GM19239 (cell line): ENCODE results near the gene CABLES1.

Experiments used
- DNase-seq: peaks from one replicate; pipeline ENCODE4 v3.0.0; 2011; ENCODE audit warnings: low spot score; ENCODE audit not compliant: insufficient read length
- FAIRE-seq: peaks from 2 replicates; lab custom pipeline; 2011; peaks lifted over from hg19 to GRCh38; lab: Jason Lieb, UNC

CABLES1 gene

DNA sequence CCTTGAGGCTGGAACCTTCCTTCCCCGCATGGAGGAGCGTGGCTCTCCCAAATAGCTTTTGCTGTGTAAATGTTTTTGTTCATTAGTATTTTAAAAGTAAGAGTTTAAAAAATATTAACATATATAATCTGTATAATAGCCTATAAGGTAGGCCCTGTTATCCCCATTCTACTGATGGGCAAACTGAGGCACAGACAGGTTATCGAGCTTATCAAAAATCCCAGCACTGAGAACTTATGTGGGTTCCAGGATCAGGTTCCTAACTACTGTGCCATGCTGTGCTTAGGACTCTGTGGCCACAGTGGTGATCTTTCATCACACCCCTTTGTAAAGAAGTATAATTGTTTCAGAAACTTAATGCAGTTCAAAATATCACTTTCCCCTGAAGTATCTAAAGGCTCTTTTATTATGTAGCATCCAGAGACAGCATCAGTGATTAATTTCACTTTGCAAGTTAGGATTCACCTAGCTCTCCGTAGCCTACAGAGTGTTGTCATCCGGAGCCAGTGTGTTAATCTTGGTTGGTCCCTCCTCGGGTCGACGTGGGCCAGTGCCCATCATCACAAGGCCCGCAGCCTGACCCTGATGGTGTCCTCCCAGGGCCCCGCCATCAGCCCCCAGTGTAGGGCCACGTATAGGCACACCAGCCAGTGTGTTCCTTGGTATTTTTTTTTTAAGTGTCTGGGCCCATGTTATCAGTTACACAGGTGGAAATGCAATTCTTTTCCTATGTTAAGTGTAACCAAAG, 28.7 kb downstream of the CABLES1 start:
- FAIRE-seq (no peak), DNase-seq (no peak)

DNA sequence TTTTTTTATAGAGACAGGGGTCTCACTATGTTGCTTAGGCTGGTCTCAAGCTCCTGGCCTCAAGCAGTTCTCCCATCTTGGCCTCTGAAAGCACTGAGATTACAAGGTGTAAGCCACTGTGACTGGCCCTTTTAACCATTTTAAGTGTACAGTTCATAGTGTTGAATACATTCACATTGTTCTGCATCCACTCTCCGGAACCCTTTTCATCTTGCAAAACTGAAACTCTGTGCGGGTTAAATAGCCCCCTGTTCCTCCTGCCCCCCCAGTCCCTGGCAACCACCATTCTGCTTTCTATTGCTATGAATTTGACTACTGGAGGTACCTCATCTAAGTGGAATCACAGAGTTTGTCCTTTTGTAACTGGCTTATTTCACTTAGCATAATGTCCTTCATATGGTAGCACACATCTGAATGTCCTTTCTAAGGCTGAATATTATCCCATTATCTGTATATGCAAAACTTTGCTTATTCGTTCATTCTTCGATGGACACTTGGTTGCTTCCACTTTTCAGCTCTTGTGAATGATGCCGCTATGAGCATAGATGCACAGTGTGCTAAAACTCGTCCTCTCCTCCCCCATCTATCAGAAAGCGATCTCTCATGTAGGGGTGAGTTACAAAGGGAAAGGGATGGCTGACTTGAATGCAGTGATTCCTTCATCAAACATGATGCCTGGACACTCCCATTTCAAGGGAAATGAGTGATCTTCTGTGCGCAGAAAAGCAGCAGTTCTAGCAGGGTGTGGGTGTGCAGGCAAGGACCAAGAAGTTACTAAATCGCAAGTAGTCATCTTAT, 30.2 kb downstream of the CABLES1 start:
- no peak for DNase-seq
- no peak for FAIRE-seq

DNA sequence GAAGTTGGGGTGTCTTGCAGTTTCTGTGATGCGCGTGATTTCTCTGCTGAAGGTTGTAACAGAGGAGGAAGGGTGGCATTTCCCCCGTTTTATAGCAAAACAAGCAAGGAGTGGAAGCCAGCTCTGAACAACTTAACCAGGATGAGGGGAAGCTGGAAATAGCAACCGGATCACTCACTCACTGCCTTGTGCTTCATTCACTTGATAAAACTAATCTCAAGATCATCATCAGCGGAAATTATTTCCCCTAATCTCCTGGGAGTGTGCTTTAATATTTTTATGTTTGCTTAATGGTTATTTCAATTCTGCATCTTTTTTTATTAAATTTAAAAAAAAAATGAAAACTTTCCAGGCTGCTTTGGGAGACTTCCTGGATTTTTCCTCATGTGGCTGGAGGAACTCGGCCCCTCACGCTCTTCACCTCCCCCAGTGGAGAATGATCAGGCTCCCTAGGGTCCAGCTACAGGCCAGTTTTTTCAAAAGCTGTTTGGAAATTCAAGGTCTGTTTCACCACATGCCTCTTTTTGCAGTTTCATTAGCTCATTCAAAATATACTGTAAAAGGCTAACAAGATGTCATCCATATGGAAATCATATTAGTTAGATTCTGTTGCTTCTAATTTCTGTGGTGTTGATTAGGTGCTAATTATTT, 31.7 kb downstream of the CABLES1 start:
- DNase-seq: no peak
- no peak for FAIRE-seq

DNA sequence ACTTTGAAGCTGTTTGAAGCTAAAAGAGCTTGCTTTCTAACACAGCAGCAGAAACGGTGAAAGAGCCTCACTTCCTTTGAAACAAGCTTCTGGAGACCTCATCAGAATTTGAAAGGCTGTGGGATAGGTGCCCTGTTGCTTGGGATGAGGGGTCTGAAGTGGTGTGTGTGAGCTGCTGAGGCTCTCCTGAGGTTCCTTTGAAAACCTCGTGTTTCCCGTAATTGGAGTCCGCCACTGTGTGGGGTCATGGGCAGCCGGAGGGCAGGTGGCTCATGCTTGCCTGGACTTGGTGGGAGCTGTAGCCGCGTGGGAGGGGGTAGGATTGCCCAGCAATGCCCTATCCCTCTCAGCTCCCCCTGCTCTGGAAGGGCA, 34.4 kb downstream of the CABLES1 start:
- no peak for FAIRE-seq
- DNase-seq: no peak

DNA sequence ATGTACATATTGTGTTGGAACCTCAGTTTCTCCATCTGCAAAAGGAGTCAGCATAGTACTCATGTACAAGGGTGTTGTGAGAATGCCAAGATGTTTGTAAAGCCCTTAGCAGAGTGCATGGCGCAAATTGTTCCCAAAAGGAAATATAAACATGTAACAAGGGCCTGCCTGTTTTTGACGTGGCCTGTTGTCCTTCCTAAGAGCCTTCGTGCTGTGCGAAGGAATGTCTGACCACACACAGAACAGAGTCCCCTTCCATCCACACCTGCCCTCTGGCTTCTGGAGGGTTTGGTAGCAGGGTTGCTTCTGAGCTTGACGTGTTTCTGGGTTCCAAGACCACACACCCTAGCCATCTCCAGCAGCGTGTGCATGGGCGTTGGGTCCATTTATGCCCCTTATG, 34.9 kb downstream of the CABLES1 start:
- DNase-seq (no peak), FAIRE-seq (no peak)

DNA sequence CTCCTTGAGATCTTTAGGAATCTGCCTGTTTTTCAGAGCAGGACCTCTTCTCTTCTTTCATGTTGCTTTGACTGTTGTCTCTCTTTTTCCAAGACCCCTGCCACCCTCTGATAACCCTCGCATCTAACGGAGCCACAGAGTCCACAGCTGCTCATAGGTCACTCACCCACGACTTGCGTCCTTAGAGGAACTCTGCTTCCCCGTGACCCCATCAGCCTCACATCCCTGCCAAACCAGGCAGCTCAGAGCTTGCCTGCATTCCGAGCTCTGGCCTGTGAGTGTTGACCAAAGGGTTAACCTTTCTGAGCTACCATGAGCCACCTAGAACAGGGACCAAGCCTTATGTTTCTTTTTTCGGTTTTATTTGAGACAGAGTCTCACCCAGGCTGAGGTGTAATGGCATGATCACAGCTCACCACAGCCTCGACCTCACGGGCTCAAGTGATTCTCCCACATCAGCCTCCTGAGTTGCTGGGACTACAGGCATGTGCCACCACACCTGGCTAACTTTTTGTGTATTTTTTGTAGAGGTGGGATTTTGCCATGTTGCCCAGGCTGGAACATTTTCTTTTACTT, 36.4 kb downstream of the CABLES1 start:
- no peak for FAIRE-seq
- DNase-seq: no peak

DNA sequence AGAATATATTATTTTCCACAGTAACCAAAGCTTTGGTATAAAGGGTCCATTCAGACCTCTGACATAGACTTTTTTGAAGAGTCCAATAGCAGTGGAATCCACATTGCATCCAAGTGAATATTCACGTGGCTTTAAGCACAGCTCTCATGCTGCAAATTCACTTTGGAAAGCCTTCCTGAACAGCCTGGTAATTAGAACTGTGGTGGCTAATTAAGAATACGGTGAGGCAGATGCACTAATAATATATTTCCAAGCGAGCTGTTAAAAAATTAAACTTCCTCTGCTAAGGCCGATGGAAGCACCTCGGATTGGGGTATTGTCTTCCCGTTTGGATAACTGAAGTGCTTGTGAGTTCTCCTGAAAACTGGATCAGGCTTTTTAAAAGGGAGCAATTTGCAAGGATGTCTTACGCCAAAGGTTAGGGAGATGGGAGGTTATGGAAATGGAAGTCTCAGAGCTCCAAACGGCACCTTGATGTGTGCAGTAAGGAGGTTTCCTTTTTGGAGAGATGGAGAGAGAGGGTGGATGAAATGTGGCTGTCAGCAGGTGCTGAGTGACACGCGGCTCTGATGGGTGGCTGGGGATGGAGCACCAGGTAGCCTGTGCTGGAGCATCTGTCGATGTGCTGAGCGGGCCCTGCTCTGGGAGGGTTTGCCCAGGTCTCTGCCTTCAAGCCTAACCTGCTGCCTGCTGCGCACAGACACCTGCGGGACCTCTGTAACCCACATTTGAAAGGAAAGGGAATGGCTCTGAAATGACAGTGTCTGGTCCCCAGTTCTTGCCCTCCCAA, 37.5 kb downstream of the CABLES1 start:
- FAIRE-seq (no peak), DNase-seq (no peak)

DNA sequence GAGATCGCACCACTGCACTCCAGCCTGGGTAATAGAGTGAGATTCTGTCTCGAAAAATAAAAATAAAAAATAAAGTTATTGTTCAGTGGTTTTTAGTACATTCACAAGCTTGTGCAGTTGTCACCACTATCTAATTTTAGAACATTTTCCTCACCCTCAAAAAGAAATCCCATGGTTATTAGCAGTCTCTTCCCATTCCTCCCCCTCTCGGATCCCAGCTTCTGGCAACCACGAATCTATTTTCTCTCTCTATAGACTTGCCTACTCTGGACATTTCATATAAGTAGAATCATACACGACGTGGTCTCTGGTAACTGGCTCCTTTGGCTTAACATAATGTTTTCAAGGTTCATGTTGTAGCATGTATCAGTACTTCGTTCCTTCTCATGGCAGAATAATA, 38.6 kb downstream of the CABLES1 start:
- DNase-seq: no peak
- no peak for FAIRE-seq

DNA sequence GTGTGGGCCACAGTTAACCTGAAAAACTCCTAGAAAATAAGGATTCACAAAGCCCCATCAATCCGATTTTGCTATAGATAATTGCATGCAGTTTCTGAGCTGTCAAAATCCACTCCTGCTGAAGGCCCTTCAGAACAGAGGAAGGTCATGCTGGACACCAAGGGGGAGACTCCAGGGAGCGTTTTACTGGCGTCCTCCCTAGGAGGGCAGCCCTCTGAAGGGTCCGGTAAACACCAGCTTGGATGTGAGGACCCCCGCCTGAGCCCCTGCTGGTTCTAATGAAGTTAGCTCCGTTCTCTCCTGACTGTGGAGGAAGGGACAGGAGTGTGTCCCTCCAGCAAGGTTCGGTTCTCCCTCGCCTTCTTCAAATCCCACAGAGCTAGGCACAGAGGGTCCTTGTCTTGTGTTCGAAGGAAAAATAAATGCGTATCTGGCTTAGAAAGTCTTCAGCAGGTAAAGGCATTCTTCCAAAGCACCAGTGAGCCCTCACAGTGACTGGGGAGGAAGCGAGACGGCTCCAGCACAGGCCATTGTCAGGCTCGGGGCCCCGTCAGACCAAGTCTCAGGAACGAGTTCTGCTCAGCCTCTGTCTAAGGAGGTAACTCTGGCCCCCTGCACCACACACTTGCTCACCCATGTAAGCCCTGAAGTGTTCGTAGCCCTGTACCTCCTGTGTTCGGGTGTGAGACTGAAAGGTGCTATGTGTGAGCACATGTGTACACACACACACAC, 41.6 kb downstream of the CABLES1 start:
- no peak for DNase-seq
- FAIRE-seq: no peak

DNA sequence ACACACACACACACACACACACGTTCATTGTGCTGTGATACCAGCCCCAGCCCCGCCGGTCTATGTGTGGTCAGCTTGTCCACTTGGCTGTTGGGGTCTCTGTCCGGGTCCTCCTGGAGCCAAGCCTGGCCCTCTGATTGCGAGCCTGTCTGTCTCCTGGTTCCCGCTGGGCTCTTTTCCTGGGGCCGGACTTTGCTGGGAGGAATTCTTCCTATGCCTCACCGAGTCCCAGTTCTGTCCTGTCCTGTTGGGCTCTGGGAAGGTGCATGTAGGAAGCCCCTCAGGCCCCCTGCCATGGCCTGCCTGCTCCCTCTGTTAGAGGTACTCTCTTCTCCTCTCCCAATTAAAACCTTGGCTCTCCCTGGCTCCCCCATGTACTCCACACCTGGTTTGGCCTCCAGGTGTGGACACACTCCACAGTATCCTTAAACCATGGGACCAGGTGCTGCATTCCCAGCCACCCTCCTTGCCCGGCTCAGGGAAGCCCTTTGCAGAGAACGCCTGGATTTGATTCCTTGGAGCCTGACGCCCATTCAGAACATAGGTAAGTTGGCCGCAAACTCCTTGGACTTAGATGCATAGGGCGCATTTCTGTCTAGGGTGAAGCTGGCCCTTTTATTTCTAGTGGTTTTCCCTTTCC, 42.3 kb downstream of the CABLES1 start:
- FAIRE-seq: no peak
- DNase-seq: no peak

DNA sequence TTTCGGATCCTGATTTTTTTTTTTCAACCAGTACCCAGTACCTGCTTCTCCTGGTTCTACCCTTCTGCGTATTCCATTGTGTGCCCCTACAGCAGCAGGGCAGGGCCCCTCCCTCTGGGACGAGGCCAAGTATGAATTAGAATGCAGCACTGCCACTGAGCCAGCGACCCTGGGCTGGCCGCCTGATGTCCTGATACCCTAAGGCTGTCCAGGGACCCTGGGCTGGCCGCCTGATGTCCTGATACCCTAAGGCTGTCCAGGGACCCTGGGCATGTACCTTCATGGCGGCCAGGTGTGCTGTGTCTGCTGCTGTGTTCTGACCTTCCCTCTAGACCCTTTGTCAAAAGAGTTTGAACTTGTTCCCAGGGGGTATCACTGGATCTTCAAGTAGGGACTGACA, 42.9 kb downstream of the CABLES1 start:
- DNase-seq (no peak), FAIRE-seq (no peak)

DNA sequence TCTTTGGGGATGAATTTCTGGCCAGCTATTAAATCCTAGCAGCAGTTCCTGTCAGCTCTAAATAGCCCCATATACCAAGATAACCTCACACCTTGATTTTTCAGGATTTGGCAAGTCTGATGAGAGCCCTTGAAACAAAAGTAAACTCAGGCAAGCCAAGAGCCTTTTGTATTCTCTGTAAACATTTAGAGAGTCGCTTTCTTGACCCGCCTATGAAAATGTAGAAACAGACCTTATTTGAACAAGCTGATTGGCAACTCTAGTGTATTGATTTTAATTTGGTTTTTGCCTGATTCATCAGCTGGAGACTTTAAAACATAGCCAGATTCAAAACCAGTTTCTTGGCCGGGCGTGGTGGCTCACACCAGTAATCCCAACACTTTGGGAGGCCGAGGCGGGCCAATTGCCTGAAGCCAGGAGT, 43.4 kb downstream of the CABLES1 start:
- no peak for FAIRE-seq
- DNase-seq: no peak

DNA sequence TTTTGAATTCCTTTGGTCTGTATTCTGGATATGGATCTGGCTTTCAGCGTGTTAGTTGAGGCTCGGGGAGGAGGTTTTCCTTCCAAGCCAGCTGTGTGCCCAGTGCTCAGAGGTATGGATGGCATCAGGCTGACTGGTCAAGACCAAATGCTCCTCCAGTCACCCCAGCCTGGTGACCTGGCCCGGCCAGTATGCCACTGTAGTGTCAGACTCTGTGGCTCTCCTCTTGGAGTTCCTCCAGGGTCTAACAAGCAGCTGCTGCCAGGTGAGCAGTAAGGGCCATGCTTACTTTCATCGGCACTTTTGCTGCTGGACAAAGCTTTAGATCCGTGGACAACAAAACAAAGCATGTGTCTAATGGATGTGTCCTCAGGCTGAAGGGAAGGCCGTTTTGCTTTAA, 44.1 kb downstream of the CABLES1 start:
- no peak for DNase-seq
- no peak for FAIRE-seq

DNA sequence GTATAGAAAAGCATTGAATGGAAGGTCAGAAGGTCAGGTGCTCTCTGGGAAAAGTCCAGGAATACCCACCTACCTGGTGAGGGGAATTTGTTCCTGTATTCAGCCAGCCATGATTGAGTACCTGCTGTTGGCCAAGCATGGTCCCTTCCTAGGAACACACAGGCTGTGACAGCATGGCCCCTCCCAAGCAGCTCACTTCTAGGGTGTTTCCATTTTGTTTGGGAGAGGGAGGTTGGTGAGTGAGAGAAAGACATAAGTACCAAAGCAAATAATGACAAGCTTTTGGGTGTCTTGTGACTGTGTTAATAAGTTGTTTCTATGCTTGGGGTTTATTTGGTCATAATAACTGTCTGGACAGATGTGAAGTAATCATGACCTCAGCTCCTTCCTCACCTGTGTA, 46.3 kb downstream of the CABLES1 start:
- no peak for DNase-seq
- no peak for FAIRE-seq

DNA sequence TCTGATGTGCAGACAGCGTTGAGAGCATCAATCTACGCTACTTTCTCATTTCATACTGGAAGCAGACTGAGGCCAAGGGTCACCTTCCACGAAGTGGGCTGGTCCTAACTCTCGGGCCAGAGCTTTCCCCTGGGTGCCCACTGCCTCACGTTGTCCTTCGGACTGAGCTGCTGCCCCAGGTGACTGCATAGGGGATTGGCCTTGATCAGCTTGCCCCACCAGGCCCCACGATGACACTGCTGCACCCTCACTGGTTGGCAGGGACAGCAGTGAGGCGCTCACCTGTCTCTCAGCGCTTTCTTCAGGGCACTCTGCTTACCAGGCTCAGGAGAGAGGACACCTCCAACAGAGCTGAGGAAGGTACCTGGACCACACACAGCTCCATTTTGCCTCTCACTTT, 47.3 kb downstream of the CABLES1 start:
- FAIRE-seq: no peak
- DNase-seq: no peak

DNA sequence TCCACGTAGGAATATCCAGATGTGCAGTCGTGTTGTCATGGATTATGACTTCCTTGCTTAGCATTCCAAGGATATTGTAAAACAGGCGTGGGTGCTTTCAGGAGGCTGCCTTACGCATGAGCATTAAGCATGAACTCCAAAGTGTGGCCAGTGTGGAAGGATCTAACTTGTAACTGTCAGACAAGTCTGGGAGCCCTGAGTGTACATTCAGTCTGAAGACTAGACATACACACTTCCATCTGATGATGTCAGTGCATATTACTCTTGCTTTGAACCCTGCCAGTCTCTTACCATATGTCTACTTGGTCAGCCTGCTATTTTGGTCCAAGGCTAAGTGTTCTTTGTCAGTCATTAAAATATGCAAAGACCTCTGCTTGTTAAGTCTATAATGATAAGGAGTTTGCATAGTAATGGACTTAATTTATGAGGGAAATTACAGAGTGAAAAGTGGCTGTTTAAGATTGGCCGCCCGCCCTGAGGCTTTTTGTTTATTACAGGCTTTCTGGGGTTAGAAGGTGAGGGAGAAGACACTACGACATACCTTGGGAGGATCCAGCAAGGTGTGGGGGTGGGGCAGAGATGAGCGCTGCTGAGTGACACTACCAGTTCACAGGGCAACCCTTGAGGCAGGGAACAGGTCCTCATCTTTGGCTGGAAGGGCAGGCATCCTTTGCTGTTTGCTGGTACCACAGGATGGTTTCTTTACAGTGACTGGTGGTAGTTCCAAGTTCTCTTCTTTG, 48.3 kb downstream of the CABLES1 start:
- DNase-seq (no peak), FAIRE-seq (no peak)

DNA sequence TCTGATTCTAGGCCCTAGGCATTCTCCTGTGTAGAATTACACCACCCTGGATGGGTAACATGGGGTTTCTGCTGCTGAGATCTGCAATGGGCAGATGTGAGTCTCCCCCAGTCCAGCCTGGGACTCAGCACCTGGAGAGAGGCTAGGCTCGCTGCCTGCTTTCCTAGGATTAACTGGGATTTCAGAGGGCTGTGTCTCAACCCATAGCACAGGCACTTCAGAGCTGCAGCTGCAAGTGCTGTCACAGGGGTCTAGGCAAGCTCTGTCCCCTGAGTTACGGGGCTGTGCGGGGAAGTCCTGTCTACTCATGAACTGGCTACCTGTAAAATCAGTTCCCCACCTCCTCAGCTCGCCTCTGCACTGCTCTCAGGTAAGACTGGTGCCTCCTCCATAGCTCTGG, 51.5 kb downstream of the CABLES1 start:
- FAIRE-seq (no peak), DNase-seq (no peak)

DNA sequence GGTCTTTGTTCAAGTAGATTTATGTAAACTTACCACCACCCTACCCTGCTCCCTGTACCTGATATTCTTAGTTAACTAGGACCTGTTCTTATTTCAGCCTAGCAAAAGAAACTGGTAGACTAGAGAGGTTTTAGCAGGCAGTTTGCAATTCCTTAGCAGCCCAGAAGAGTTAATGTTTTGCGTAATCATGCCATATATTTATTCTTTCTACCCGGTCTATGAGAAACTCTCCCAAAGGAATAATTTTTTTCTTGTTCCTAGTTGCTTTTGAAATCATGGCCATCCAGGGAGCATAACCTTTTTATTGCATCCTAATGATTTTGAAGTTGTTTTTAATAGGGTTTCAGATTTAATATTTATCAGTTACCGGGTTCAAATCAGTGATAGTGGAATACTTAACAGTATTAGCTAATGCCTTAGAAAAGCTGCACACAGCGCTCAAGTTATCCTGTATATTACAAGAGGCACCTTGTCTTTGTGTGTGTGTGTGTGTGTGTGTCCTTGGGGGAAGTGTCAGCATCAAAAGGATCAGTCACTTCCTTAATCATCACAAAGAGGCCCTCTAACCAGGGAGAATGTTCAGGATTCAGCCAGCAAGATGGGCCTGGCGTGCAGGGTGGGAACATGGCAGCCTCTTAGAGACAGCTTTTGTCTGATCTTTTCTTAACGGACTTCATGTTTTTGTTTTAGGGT, 52.9 kb downstream of the CABLES1 start:
- FAIRE-seq (no peak), DNase-seq (no peak)
